Measurements from ENCODE around the gene NDUFA3.

Gene NDUFA3

GRCh38 chr19:54141356-54141755 lies 38.7 kb downstream of the NDUFA3 start:
- DNase-seq = no peak

- no peak for DNase-seq
These were observed 39.6 kb downstream of the NDUFA3 start for GRCh38 chr19:54142166-54142780.

GRCh38 chr19:54145541-54146158 lies 43.0 kb downstream of the NDUFA3 start:
- no peak for DNase-seq

GRCh38 chr19:54147676-54148075 lies 45.0 kb downstream of the NDUFA3 start:
- DNase-seq = no peak

- no peak for DNase-seq
These were observed 45.5 kb downstream of the NDUFA3 start for GRCh38 chr19:54148158-54148557.

GRCh38 chr19:54149021-54149812 lies 46.6 kb downstream of the NDUFA3 start:
- DNase-seq = no peak

GRCh38 chr19:54151362-54152035 lies 48.8 kb downstream of the NDUFA3 start:
- no peak for DNase-seq

GRCh38 chr19:54152267-54152666 lies 49.6 kb downstream of the NDUFA3 start:
- no peak for DNase-seq

- DNase-seq = no peak
These were observed 50.3 kb downstream of the NDUFA3 start for GRCh38 chr19:54152878-54153524.

- no peak for DNase-seq
These were observed 51.2 kb downstream of the NDUFA3 start for GRCh38 chr19:54153731-54154326.

- DNase-seq = no peak
These were observed 52.1 kb downstream of the NDUFA3 start for GRCh38 chr19:54154603-54155345.

GRCh38 chr19:54155694-54156093 lies 53.0 kb downstream of the NDUFA3 start:
- no peak for DNase-seq

GRCh38 chr19:54156490-54156889 lies 53.8 kb downstream of the NDUFA3 start:
- no peak for DNase-seq

GRCh38 chr19:54156953-54157352 lies 54.3 kb downstream of the NDUFA3 start:
- DNase-seq = no peak

Measured in NCI-H510A (cell line).